CD4-positive, alpha-beta T cell (primary cell): ENCODE results near the gene PRKAG3. TPM values are rescaled to one million over a fixed set of nuclear protein-coding genes. Genes with fewer than 3 reads are reported as not detected.

Experiments
- ATAC-seq: fragments of 200-7000 bp; cut with Tn5 transposase; one replicate; pipeline ENCODE4 v1.10.0; 2022; ENCODE audit warnings: mild to moderate bottlenecking; ENCODE audit not compliant: poor library complexity
- CTCF ChIA-PET: fragments of 350-600 bp; sonication (Branson Sonifier 250); formaldehyde crosslinking; loops from one replicate; lab custom pipeline; 2021; ENCODE audit warnings: antibody characterized with exemption, inconsistent platforms; lab: Charles Lee
- POLR2A ChIA-PET: fragments of 350-600 bp; sonication (Branson Sonifier 250); formaldehyde crosslinking; loops from one replicate; lab custom pipeline; 2021; ENCODE audit warnings: antibody characterized with exemption, inconsistent platforms; lab: Charles Lee
- DNase-seq, 14 experiments: peaks; one replicate each; pipeline ENCODE4 v3.0.0-alpha.2; 2013 to 2020; ENCODE audit warnings: mixed read lengths in 2 of 14
- H3K27ac ChIP-seq, 2 donors: one replicate each; pipeline versions ENCODE4 v1.5.1 to v1.7.0; 2013; ENCODE audit warnings: low read length in 2 of 2, low read depth in 1 of 2, mild to moderate bottlenecking in 1 of 2
- H3K27me3 ChIP-seq, 2 experiments: 1 replicate in 1 of 2; 2 replicates in 1 of 2; pipeline versions ENCODE4 v1.6.1 to v1.7.0; 2013; ENCODE audit warnings: low read length in 2 of 2, control low read depth in 1 of 2, mild to moderate bottlenecking in 1 of 2, moderate library complexity in 1 of 2; ENCODE audit not compliant: insufficient read depth in 2 of 2, control insufficient read depth in 1 of 2
- H3K36me3 ChIP-seq: one replicate; pipeline ENCODE4 v1.6.1; 2013; ENCODE audit warnings: low read length, control low read depth; ENCODE audit not compliant: insufficient read depth
- H3K4me1 ChIP-seq: one replicate; pipeline ENCODE4 v1.6.1; 2013; ENCODE audit warnings: low read length, control low read depth; ENCODE audit not compliant: insufficient read depth
- H3K4me3 ChIP-seq: one replicate; pipeline ENCODE4 v1.5.1; 2013; ENCODE audit warnings: mild to moderate bottlenecking, low read length, moderate library complexity
- H3K9me3 ChIP-seq, 2 experiments: 1 replicate in 1 of 2; 2 replicates in 1 of 2; pipeline versions ENCODE4 v1.6.1 to v1.7.0; 2013; ENCODE audit warnings: low read length in 2 of 2, mild to moderate bottlenecking in 2 of 2, control low read depth in 1 of 2, moderate library complexity in 1 of 2; ENCODE audit not compliant: control insufficient read depth in 1 of 2, insufficient read depth in 1 of 2
- H3K27ac Mint-ChIP-seq: one replicate; pipeline ENCODE4 v1.8.0; 2020; ENCODE audit warnings: mixed read lengths
- H3K27me3 Mint-ChIP-seq: one replicate; pipeline ENCODE4 v1.8.0; 2021; ENCODE audit warnings: mixed read lengths
- H3K36me3 Mint-ChIP-seq: one replicate; pipeline ENCODE4 v1.8.0; 2021; ENCODE audit warnings: low read depth, mixed read lengths
- H3K4me1 Mint-ChIP-seq: one replicate; pipeline ENCODE4 v1.8.0; 2021; ENCODE audit warnings: low read depth, mixed read lengths
- H3K4me3 Mint-ChIP-seq: one replicate; pipeline ENCODE4 v1.8.0; 2020; ENCODE audit warnings: mild to moderate bottlenecking, mixed read lengths
- H3K9me3 Mint-ChIP-seq: one replicate; pipeline ENCODE4 v1.8.0; 2020; ENCODE audit warnings: mixed read lengths
- CTCF ChIP-seq: fragments of 200-600 bp; IDR thresholded peaks from one replicate; pipeline ENCODE4 v1.8.0; 2022; ENCODE audit warnings: antibody characterized with exemption, mild to moderate bottlenecking
- intact Hi-C, 2 experiments: fragments of 100-400 bp; cut with DNase I in 1 of 2; cut with micrococcal nuclease in 1 of 2; formaldehyde crosslinking; loops; one replicate each; pipeline versions ENCODE4 v1.15.1 to v1.9.0; 2023 to 2025; cut with DNase I, micrococcal nuclease
- total RNA-seq, 174 experiments: library from RNA in 2 of 174; stranded (reverse) in 2 of 174; gene quantifications; one replicate each; pipeline ENCODE4 v1.2.3 and lab custom pipeline; 2021 to 2026

Gene PRKAG3
- total RNA-seq, 2 experiments from 2014 or later: not detected

GRCh38 chr2:218854860-218855259 is 23.3 kb upstream of the PRKAG3 start:
- ChIA-PET POLR2A (no interaction called here), CTCF (interaction anchor here (0.6 to 1.3 kb wide), 3 partner anchors 9 to 44 kb away, joined by 3 to 4 read pairs (median 3); no protein-coding TSS in a partner anchor)
- H3K27ac ChIP-seq: no peak overlapping the region
- TF ChIP-seq CTCF: no peak
- no peak overlapping the region for H3K27ac Mint-ChIP-seq
- peaks cover 9% of the 10 kb centered on the region for H3K4me1 Mint-ChIP-seq
- H3K4me1 ChIP-seq: peaks cover 16% of the 10 kb centered on the region
- no peak overlapping the region for H3K4me3 Mint-ChIP-seq
- no peak for ATAC-seq
- peaks cover 51 to 70% of the 10 kb centered on the region in 2 experiments for H3K27me3 ChIP-seq
- H3K9me3 Mint-ChIP-seq: no peaks in the 10 kb centered on the region
- H3K36me3 ChIP-seq: no peaks in the 10 kb centered on the region
- peak in 1 of 14 experiments; percentile 6 for DNase-seq
- intact Hi-C loops: loop anchor here (5.0 kb wide), 3 partner anchors 122 to 302 kb away; no protein-coding TSS in a partner anchor
- no peaks in the 10 kb centered on the region for H3K36me3 Mint-ChIP-seq
- H3K9me3 ChIP-seq: peaks cover 0 to 8% of the 10 kb centered on the region in 2 experiments
- no peak overlapping the region for H3K4me3 ChIP-seq
- H3K27me3 Mint-ChIP-seq: peaks cover 82% of the 10 kb centered on the region

GRCh38 chr2:218853766-218854165 is 22.2 kb upstream of the PRKAG3 start:
- Histone ChIP-seq H3K4me3 (no peak overlapping the region), H3K9me3 (peaks cover 0 to 3% of the 10 kb centered on the region in 2 experiments), H3K27me3 (peaks cover 47 to 71% of the 10 kb centered on the region in 2 experiments), H3K4me1 (peaks cover 9% of the 10 kb centered on the region), H3K36me3 (no peaks in the 10 kb centered on the region), H3K27ac (no peak overlapping the region)
- CTCF ChIA-PET: interaction anchor here (2.8 kb wide), 1 partner anchor 45 kb away, joined by 38 read pairs; no protein-coding TSS in a partner anchor
- intact Hi-C loops: loop anchor here (1.0 to 5.0 kb wide), 6 partner anchors 23 to 304 kb away; no protein-coding TSS in a partner anchor
- no peak overlapping the region for H3K4me3 Mint-ChIP-seq
- DNase-seq: peak in 1 of 14 experiments; percentile 31
- H3K27me3 Mint-ChIP-seq: peaks cover 77% of the 10 kb centered on the region
- H3K9me3 Mint-ChIP-seq: no peaks in the 10 kb centered on the region
- H3K36me3 Mint-ChIP-seq: no peaks in the 10 kb centered on the region
- no peak overlapping the region for H3K27ac Mint-ChIP-seq
- H3K4me1 Mint-ChIP-seq: peaks cover 4% of the 10 kb centered on the region
- ATAC-seq: no peak
- POLR2A ChIA-PET: no interaction called here
- no peak for TF ChIP-seq CTCF

- Histone ChIP-seq H3K4me1 (peaks cover 7% of the 10 kb centered on the region), H3K27ac (no peak overlapping the region), H3K27me3 (peaks cover 45 to 64% of the 10 kb centered on the region in 2 experiments), H3K36me3 (no peaks in the 10 kb centered on the region), H3K9me3 (no peaks in the 10 kb centered on the region), H3K4me3 (no peak overlapping the region)
- H3K4me1 Mint-ChIP-seq: no peaks in the 10 kb centered on the region
- ChIA-PET POLR2A (interaction anchor here (1.2 kb wide), 1 partner anchor 23 kb away, joined by 3 read pairs; no protein-coding TSS in a partner anchor), CTCF (interaction anchor here (0.9 to 2.8 kb wide), 6 partner anchors 24 to 143 kb away, joined by 4 to 38 read pairs (median 5); partner anchors contain the start of gene TTLL4)
- H3K27ac Mint-ChIP-seq: no peak overlapping the region
- intact Hi-C loops: loop anchor here (1.0 to 5.0 kb wide), 6 partner anchors 24 to 304 kb away; no protein-coding TSS in a partner anchor
- no peaks in the 10 kb centered on the region for H3K9me3 Mint-ChIP-seq
- peak; percentile 74 for TF ChIP-seq CTCF
- H3K4me3 Mint-ChIP-seq: no peak overlapping the region
- H3K36me3 Mint-ChIP-seq: no peaks in the 10 kb centered on the region
- ATAC-seq: peak; percentile 92
- H3K27me3 Mint-ChIP-seq: peaks cover 70% of the 10 kb centered on the region
- DNase-seq: peak; percentile 51 to 85 (median 63)
Measured at GRCh38 chr2:218852911-218853667, 21.5 kb upstream of the PRKAG3 start.
